Measurements from ENCODE around the gene OPCML. TPM values are rescaled to one million over a fixed set of nuclear protein-coding genes. Genes with fewer than 3 reads are reported as not detected.
A peak's percentile ranks its signal among the peaks of the same experiment; 100 is the strongest.

Gene OPCML
- total and polyA plus RNA-seq, 2 of the 13 experiments (the other 11 are each of a cell fraction or from before 2014, with no cell fraction given): not detected

GRCh38 chr11:132878111-132878510 lies 654.2 kb downstream of the OPCML start:
- Histone ChIP-seq H3K36me3 (replicated peaks in 1 of 2; ENCODE audit: control insufficient read depth in 1 of 2, insufficient read depth in 2 of 2, low read length in 2 of 2) (no peaks in the 10 kb centered on the region), H3K4me1 (ENCODE audit: insufficient read depth, low read length) (no peaks in the 10 kb centered on the region), H3K9me3 (ENCODE audit: low read length) (no peaks in the 10 kb centered on the region), H3K4me3 (replicated peaks in 1 of 3; ENCODE audit: insufficient read depth in 1 of 3, low read depth in 2 of 3, low read length in 3 of 3) (no peak overlapping the region), H3K4me2 (ENCODE audit: low read depth, low read length) (no peak overlapping the region), H4K20me1 (ENCODE audit: insufficient read depth, low read length) (no peaks in the 10 kb centered on the region), H3K27me3 (ENCODE audit: control insufficient read depth in 1 of 2, insufficient read depth in 2 of 2, low read length in 2 of 2) (no peaks in the 10 kb centered on the region), H2AFZ (ENCODE audit: low read length) (no peak overlapping the region), H3K79me2 (ENCODE audit: insufficient read depth, low read length) (no peaks in the 10 kb centered on the region), H3K9ac (ENCODE audit: insufficient read depth, low read depth, low read length) (no peak overlapping the region), H3K27ac (ENCODE audit: extremely low read length, insufficient read depth, low read length) (no peak overlapping the region)
- BruUV-seq (replicated peaks): no TSS peak
- WGBS (ENCODE audit: low lambda C conversion rate): 4% methylated on average over 5 of the region's 5 CpGs
- FAIRE-seq: no peak
- ChIA-PET POLR2A (no interaction called here), CTCF (ENCODE audit: low intra/inter-chr PET ratio, low total read pairs) (no interaction called here)
- intact Hi-C loops (cut with micrococcal nuclease; ENCODE audit: unreplicated experiment) (no loop called here), in situ Hi-C loops (cut with HindIII; ENCODE audit: extremely low pct_ligation_motif_present, low pct_unique_long_range_greater_than_20kb) (no loop called here)
- TF ChIP-seq ZNF234 (CRISPR knock-in tag; conservative IDR thresholded peaks at IDR 0.05): no peak
- TF ChIP-seq MAFK (conservative IDR thresholded peaks at IDR 0.05 in 1 of 2, IDR thresholded peaks at IDR 0.05 in 1 of 2; ENCODE audit: low read length in 2 of 2): peak in 1 of 2 experiments; percentile 31; a peak in 1 of 4 replicates
- no peak for DNase-seq (ENCODE audit: low spot score)
- no peak for ATAC-seq

GRCh38 chr11:132876705-132877104 lies 655.6 kb downstream of the OPCML start:
- intact Hi-C loops (cut with micrococcal nuclease; ENCODE audit: unreplicated experiment) (no loop called here), in situ Hi-C loops (cut with HindIII; ENCODE audit: extremely low pct_ligation_motif_present, low pct_unique_long_range_greater_than_20kb) (no loop called here)
- ChIA-PET CTCF (ENCODE audit: low intra/inter-chr PET ratio, low total read pairs) (no interaction called here), POLR2A (no interaction called here)
- H3K4me3 ChIP-seq (replicated peaks in 1 of 3; ENCODE audit: insufficient read depth in 1 of 3, low read depth in 2 of 3, low read length in 3 of 3): no peak overlapping the region
- H3K27ac ChIP-seq (ENCODE audit: extremely low read length, insufficient read depth, low read length): no peak overlapping the region
- no peaks in the 10 kb centered on the region for H3K79me2 ChIP-seq (ENCODE audit: insufficient read depth, low read length)
- BruUV-seq (replicated peaks): no TSS peak
- TF ChIP-seq ZNF367 (CRISPR knock-in tag; IDR thresholded peaks at IDR 0.05; ENCODE audit: borderline replicate concordance) (no peak), SOX5 (CRISPR knock-in tag; IDR thresholded peaks at IDR 0.05; ENCODE audit: borderline replicate concordance) (no peak), ZSCAN9 (CRISPR knock-in tag; IDR thresholded peaks at IDR 0.05; ENCODE audit: borderline replicate concordance) (no peak), CREB3 (CRISPR knock-in tag; IDR thresholded peaks at IDR 0.05) (no peak), ZNF350 (CRISPR knock-in tag; IDR thresholded peaks at IDR 0.05; ENCODE audit: borderline replicate concordance, low read depth) (no peak), POLR2A (IDR thresholded peaks at IDR 0.05; ENCODE audit: insufficient read depth in 1 of 2, low read depth in 2 of 2, low read length in 2 of 2) (no peak), ZKSCAN1 (IDR thresholded peaks at IDR 0.05; ENCODE audit: low read length) (no peak), NFIB (CRISPR knock-in tag; IDR thresholded peaks at IDR 0.05; ENCODE audit: borderline replicate concordance) (no peak), SALL2 (CRISPR knock-in tag; IDR thresholded peaks at IDR 0.05) (no peak), ZNF652 (CRISPR knock-in tag; IDR thresholded peaks at IDR 0.05; ENCODE audit: borderline replicate concordance, low read depth) (no peak), TARDBP (CRISPR knock-in tag; IDR thresholded peaks at IDR 0.05) (no peak)
- 12% methylated on average over 6 of the region's 6 CpGs for WGBS (ENCODE audit: low lambda C conversion rate)
- FAIRE-seq (no peak), DNase-seq (ENCODE audit: low spot score) (no peak), ATAC-seq (no peak)
- no peaks in the 10 kb centered on the region for H3K4me1 ChIP-seq (ENCODE audit: insufficient read depth, low read length)
- H3K27me3 ChIP-seq (ENCODE audit: control insufficient read depth in 1 of 2, insufficient read depth in 2 of 2, low read length in 2 of 2): no peaks in the 10 kb centered on the region
- H4K20me1 ChIP-seq (ENCODE audit: insufficient read depth, low read length): no peaks in the 10 kb centered on the region
- no peak overlapping the region for H3K9ac ChIP-seq (ENCODE audit: insufficient read depth, low read depth, low read length)
- no peaks in the 10 kb centered on the region for H3K36me3 ChIP-seq (replicated peaks in 1 of 2; ENCODE audit: control insufficient read depth in 1 of 2, insufficient read depth in 2 of 2, low read length in 2 of 2)
- H2AFZ ChIP-seq (ENCODE audit: low read length): no peak overlapping the region
- H3K4me2 ChIP-seq (ENCODE audit: low read depth, low read length): no peak overlapping the region
- H3K9me3 ChIP-seq (ENCODE audit: low read length): no peaks in the 10 kb centered on the region; the same call in 1 of the 2 replicates

All from HepG2 (cell line).